GM10248 (cell line): ENCODE data around the gene CCT6B.
"Not testable (repeated sequence)": the region's sequence is repeated elsewhere in the genome, so short reads cannot be mapped to it uniquely, and the experiment has no call there.

Experiments
- CTCF ChIA-PET: fragments of 300-600 bp; sonication (Branson Sonifier 250); formaldehyde crosslinking; extraction: SDS; loops from one replicate; lab custom pipeline; 2021; ENCODE audit warnings: antibody characterized with exemption; lab: Yijun Ruan, JAX
- POLR2A ChIA-PET: fragments of 350-650 bp; sonication (Branson Sonifier 250); formaldehyde crosslinking; extraction: SDS; loops from one replicate; lab custom pipeline; 2020; ENCODE audit warnings: antibody characterized with exemption; lab: Yijun Ruan, JAX
- DNase-seq: peaks from one replicate; pipeline ENCODE4 v3.0.0; 2012; ENCODE audit errors: extremely low spot score
- TF ChIP-seq, protein P1 (sequence below): IDR thresholded peaks from 2 replicates; pipeline ENCODE4 v1.5.1; 2012; ENCODE audit warnings: mild to moderate bottlenecking, low read depth; ENCODE audit errors: extremely low read depth, missing control alignments, control extremely low read depth

Gene CCT6B

DNA sequence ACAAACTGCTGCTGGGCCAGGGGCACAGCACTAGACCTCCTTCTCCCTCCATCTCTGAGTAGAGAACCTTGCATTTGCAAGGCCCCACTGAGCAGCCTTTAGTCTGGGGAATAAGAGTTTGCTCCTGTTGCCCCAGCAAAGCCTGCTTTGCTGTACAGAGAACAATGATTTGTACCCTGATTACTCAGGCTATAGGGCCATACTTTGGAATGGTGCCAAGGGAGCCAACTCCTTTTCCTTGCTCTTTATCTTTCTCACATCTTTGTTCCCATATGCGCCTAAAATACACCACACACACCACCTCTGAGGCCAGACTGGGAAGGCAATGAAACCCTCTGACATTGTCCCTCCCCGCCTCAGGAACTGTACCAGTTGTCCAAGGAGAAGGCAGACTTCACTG lies 40.3 kb upstream of the CCT6B start:
- DNase-seq, result no peak
- ChIA-PET CTCF (interaction anchor here (1.1 to 13.0 kb wide), 5 partner anchors 10 to 119 kb away, joined by 3 to 155 read pairs (median 5); partner anchors contain the start of genes FNDC8 and RAD51D), POLR2A (no interaction called here)
- TF ChIP-seq, protein P1, sequence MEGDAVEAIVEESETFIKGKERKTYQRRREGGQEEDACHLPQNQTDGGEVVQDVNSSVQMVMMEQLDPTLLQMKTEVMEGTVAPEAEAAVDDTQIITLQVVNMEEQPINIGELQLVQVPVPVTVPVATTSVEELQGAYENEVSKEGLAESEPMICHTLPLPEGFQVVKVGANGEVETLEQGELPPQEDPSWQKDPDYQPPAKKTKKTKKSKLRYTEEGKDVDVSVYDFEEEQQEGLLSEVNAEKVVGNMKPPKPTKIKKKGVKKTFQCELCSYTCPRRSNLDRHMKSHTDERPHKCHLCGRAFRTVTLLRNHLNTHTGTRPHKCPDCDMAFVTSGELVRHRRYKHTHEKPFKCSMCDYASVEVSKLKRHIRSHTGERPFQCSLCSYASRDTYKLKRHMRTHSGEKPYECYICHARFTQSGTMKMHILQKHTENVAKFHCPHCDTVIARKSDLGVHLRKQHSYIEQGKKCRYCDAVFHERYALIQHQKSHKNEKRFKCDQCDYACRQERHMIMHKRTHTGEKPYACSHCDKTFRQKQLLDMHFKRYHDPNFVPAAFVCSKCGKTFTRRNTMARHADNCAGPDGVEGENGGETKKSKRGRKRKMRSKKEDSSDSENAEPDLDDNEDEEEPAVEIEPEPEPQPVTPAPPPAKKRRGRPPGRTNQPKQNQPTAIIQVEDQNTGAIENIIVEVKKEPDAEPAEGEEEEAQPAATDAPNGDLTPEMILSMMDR, result no peak

DNA sequence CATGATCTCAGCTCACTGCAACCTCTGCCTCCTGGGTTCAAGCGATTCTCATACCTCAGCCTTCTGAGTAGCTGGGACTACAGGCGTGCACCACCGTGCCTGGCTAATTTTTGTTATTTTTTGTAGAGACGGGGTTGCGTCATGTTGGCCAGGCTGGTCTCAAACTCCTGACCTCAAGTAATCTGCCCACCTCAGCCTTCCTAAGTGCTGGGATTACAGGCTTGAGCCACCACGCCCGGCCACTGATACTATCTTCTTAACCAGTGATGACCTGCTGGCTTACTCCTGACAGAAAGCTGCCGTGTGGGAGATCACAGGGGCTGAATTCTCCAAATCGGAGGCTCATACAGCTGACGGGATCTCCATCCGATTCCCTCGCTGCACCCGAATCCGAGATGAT lies 39.7 kb upstream of the CCT6B start:
- POLR2A ChIA-PET, DNase-seq: not testable (repeated sequence)
- CTCF ChIA-PET, result interaction anchor here (1.7 to 13.0 kb wide), 4 partner anchors 9 to 120 kb away, joined by 3 to 155 read pairs (median 33); partner anchors contain the start of genes FNDC8 and RAD51D

GRCh38 chr17:34999456-34999855 lies 38.2 kb upstream of the CCT6B start:
- DNase-seq, result no peak
- ChIA-PET CTCF (interaction anchor here (0.8 to 13.0 kb wide), 16 partner anchors 9 to 142 kb away, joined by 3 to 155 read pairs (median 5); partner anchors contain the start of genes FNDC8, LIG3, NLE1 and RAD51D), POLR2A (interaction anchor here (0.8 kb wide), 1 partner anchor 748 kb away, joined by 4 read pairs; no protein-coding TSS in a partner anchor)
- TF ChIP-seq, protein P1, result no peak

GRCh38 chr17:34998205-34998604 lies 36.9 kb upstream of the CCT6B start:
- CTCF ChIA-PET, result interaction anchor here (0.6 to 13.0 kb wide), 17 partner anchors 10 to 144 kb away, joined by 3 to 155 read pairs (median 5); partner anchors contain the start of genes FNDC8, LIG3, NLE1 and RAD51D
- TF ChIP-seq, protein P1, result peak; percentile 93
- POLR2A ChIA-PET, result no interaction called here
- peak; percentile 90 for DNase-seq

GRCh38 chr17:34997355-34997862 lies 36.1 kb upstream of the CCT6B start:
- TF ChIP-seq, protein P1, result no peak
- DNase-seq, result no peak
- CTCF ChIA-PET, result interaction anchor here (0.6 to 13.0 kb wide), 17 partner anchors 9 to 455 kb away, joined by 3 to 155 read pairs (median 4); partner anchors contain the start of genes FNDC8, LIG3, NLE1 and RAD51D
- POLR2A ChIA-PET, result no interaction called here

GRCh38 chr17:34996422-34997285 lies 35.4 kb upstream of the CCT6B start:
- TF ChIP-seq, protein P1, result no peak
- ChIA-PET CTCF (interaction anchor here (0.7 to 13.0 kb wide), 15 partner anchors 8 to 454 kb away, joined by 3 to 155 read pairs (median 4); partner anchors contain the start of genes FNDC8, LIG3 and RAD51D), POLR2A (interaction anchor here (0.5 to 0.8 kb wide), 2 partner anchors 16 to 32 kb away, joined by 3 to 4 read pairs; no protein-coding TSS in a partner anchor)
- no peak for DNase-seq

DNA sequence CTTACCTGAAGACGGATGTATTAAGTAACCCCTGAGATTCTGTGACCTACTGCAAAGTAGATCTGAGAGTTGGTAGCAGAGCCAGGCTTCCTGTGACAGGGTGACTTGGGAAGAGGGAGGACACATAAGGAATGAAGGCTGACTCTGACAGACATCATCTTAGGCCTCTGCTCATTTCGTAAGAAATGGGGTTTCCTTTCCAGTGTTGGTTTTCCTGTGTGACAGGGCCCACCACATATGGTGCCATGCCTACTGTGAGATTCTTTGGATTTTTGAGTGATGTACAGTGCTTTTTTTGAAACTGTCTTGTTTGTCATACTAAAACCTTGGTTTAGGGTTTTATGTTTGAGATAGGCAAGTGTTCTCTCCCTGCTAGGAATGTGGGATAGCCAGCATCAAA lies 31.8 kb upstream of the CCT6B start:
- ChIA-PET POLR2A (no interaction called here), CTCF (interaction anchor here (1.3 to 13.0 kb wide), 4 partner anchors 16 to 127 kb away, joined by 4 to 155 read pairs (median 36); partner anchors contain the start of genes FNDC8 and RAD51D)
- TF ChIP-seq, protein P1, result no peak
- no peak for DNase-seq
